WI38 (cell line): Measurements from ENCODE around the gene RIC1.

Experiments used
- H3K4me3 ChIP-seq: 2 replicates; pipeline ENCODE4 v1.5.1; 2011; ENCODE audit warnings: low read depth, mild to moderate bottlenecking, control low read depth, low read length
- TF ChIP-seq, protein P1 (sequence below): IDR thresholded peaks from 2 replicates; pipeline ENCODE4 v1.5.1; 2012; ENCODE audit warnings: low read depth, mild to moderate bottlenecking, control low read depth, low read length

The RIC1 gene

GRCh38 chr9:5622016-5622415 lies 6.9 kb upstream of the RIC1 start:
- TF ChIP-seq, protein P1, sequence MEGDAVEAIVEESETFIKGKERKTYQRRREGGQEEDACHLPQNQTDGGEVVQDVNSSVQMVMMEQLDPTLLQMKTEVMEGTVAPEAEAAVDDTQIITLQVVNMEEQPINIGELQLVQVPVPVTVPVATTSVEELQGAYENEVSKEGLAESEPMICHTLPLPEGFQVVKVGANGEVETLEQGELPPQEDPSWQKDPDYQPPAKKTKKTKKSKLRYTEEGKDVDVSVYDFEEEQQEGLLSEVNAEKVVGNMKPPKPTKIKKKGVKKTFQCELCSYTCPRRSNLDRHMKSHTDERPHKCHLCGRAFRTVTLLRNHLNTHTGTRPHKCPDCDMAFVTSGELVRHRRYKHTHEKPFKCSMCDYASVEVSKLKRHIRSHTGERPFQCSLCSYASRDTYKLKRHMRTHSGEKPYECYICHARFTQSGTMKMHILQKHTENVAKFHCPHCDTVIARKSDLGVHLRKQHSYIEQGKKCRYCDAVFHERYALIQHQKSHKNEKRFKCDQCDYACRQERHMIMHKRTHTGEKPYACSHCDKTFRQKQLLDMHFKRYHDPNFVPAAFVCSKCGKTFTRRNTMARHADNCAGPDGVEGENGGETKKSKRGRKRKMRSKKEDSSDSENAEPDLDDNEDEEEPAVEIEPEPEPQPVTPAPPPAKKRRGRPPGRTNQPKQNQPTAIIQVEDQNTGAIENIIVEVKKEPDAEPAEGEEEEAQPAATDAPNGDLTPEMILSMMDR = no peak
- no peak overlapping the region for H3K4me3 ChIP-seq

DNA sequence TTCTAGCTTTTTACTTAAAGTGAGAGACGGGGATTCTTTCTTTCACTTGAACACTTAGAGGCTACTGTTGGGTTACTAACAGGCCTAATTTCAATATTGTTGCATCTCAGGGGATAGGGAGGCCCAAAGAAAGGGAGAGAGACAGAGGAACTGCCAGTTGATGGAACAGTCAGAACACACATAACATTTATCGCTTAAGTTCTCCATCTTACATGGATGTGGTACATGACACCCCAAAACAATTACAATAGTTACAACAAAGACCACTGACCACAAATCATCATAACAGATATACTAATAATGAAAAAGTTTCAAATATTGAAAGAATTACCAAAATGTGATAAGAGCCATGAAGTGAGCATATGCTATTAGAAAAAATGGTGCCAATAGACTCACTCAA lies 4.3 kb upstream of the RIC1 start:
- TF ChIP-seq, protein P1 = no peak
- no peak overlapping the region for H3K4me3 ChIP-seq

GRCh38 chr9:5626727-5627634 lies 1.9 kb upstream of the RIC1 start:
- TF ChIP-seq, protein P1 = no peak

GRCh38 chr9:5627686-5628085 lies 1.2 kb upstream of the RIC1 start:
- peak overlapping the region; percentile 94 for H3K4me3 ChIP-seq

More at GRCh38 chr9:5626727-5627634, 1.9 kb upstream of the RIC1 start:
- H3K4me3 ChIP-seq = peak overlapping the region; percentile 23

DNA sequence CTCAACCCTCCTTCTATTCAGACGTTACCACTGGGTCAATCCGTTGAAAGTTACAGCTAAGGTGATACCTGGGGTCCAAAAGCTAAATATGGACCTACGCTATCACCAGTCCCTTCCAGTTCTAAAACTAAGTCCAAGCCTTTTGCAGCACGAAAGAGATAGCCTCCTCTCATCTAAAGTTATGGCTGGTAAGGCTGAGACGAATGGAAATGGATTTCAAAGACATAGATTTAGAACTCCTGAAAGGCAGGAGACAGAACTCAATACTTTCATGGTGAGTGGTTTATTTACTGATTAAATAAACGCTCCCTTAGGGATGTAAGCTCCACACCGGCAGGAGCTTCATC lies 751 bp upstream of the RIC1 start:
- TF ChIP-seq, protein P1 = no peak
- H3K4me3 ChIP-seq = peak overlapping the region; percentile 94

DNA sequence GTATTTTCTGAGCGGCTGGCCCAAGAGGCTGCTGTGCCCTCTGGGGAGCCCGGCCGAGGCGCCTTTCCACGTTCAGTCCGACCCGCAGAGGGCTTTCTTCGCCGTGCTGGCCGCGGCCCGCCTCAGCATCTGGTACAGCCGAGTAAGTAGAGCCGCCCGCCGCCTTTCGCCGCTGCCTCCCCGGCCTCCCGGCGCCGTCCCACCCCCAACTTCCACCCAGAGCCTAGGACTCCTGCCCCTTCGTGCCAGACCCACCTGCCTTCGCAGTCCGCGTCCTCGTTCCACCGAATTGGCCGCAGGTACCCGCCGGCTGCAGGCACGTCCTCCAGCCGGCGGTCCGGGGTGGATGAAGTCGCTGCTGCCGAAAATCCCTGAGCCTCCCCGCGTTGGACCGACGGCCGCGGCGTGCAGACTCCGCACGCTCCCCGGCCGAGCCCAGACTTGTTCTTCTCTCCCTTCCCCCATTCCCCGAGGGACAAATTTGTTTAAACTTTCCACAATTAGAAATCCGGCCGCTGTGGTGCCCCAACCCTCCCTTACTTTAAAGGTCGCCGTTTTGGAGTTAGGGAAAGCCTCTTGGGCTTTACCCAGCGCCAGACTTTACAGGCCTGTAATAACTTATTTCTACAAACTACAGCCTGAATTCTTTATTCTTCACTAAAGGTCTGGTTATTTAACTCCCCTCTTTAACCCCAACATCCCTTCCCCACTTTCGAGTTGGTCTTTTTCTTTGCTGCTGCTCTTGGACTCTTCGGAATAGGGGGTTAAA lies 589 bp downstream of the RIC1 start:
- TF ChIP-seq, protein P1 = no peak
- H3K4me3 ChIP-seq = peak overlapping the region; percentile 94

- peak overlapping the region; percentile 94 for H3K4me3 ChIP-seq
- TF ChIP-seq, protein P1 = no peak
Observed at GRCh38 chr9:5630081-5630507, 1.2 kb downstream of the RIC1 start.
